ENCODE measurements around the gene MAP1S. TPM values are rescaled to one million over a fixed set of nuclear protein-coding genes. Genes with fewer than 3 reads are reported as not detected.
A peak's percentile ranks its signal among the peaks of the same experiment; 100 is the strongest.

MAP1S gene
- total RNA-seq, 2 experiments from 2014 or later = 67.3 to 69.1 TPM

GRCh38 chr19:17751912-17752273 lies 32.6 kb downstream of the MAP1S start:
- peak overlapping the region; percentile 92 for H3K27ac Mint-ChIP-seq
- no peaks in the 10 kb centered on the region for H3K9me3 Mint-ChIP-seq (ENCODE audit: low read depth)
- peaks cover 60% of the 10 kb centered on the region for H3K4me1 Mint-ChIP-seq
- DNase-seq = no peak
- CTCF ChIA-PET = interaction anchor here (1.4 to 2.7 kb wide), 7 partner anchors 11 to 181 kb away, joined by 3 to 15 read pairs (median 6); partner anchors contain the start of genes CCDC124 and RPL18A
- H3K36me3 Mint-ChIP-seq = peaks cover 21% of the 10 kb centered on the region
- H3K4me3 Mint-ChIP-seq = peak overlapping the region; percentile 81
- H3K27me3 Mint-ChIP-seq = no peaks in the 10 kb centered on the region
- ATAC-seq = no peak

GRCh38 chr19:17752865-17753639 lies 33.8 kb downstream of the MAP1S start:
- Mint-ChIP-seq H3K36me3 (peaks cover 27% of the 10 kb centered on the region), H3K4me3 (no peak overlapping the region), H3K27me3 (no peaks in the 10 kb centered on the region), H3K4me1 (peaks cover 56% of the 10 kb centered on the region), H3K9me3 (ENCODE audit: low read depth) (no peaks in the 10 kb centered on the region), H3K27ac (no peak overlapping the region)
- ATAC-seq (no peak), DNase-seq (no peak)
- CTCF ChIA-PET = interaction anchor here (1.4 to 3.3 kb wide), 5 partner anchors 14 to 106 kb away, joined by 3 to 15 read pairs (median 9); partner anchors contain the start of gene RPL18A

GRCh38 chr19:17753976-17754375 lies 34.7 kb downstream of the MAP1S start:
- Mint-ChIP-seq H3K9me3 (ENCODE audit: low read depth) (no peaks in the 10 kb centered on the region), H3K4me3 (no peak overlapping the region), H3K4me1 (peaks cover 56% of the 10 kb centered on the region), H3K36me3 (peaks cover 31% of the 10 kb centered on the region), H3K27me3 (no peaks in the 10 kb centered on the region), H3K27ac (no peak overlapping the region)
- DNase-seq (no peak), ATAC-seq (no peak)
- CTCF ChIA-PET = interaction anchor here (0.9 to 3.3 kb wide), 6 partner anchors 13 to 406 kb away, joined by 3 to 9 read pairs (median 4); partner anchors contain the start of gene RPL18A

- ATAC-seq (no peak), DNase-seq (no peak)
- CTCF ChIA-PET = interaction anchor here (0.9 to 3.3 kb wide), 8 partner anchors 12 to 407 kb away, joined by 3 to 9 read pairs (median 4); partner anchors contain the start of gene RPL18A
- no peaks in the 10 kb centered on the region for H3K9me3 Mint-ChIP-seq (ENCODE audit: low read depth)
- H3K27me3 Mint-ChIP-seq = no peaks in the 10 kb centered on the region
- peaks cover 47% of the 10 kb centered on the region for H3K4me1 Mint-ChIP-seq
- H3K36me3 Mint-ChIP-seq = peaks cover 38% of the 10 kb centered on the region
- peak overlapping the region; percentile 72 for H3K27ac Mint-ChIP-seq
- no peak overlapping the region for H3K4me3 Mint-ChIP-seq
Observed at GRCh38 chr19:17754634-17755442, 35.6 kb downstream of the MAP1S start.

GRCh38 chr19:17755443-17755890 lies 36.2 kb downstream of the MAP1S start:
- DNase-seq (no peak), ATAC-seq (no peak)
- Mint-ChIP-seq H3K27ac (peak overlapping the region; percentile 72), H3K36me3 (peaks cover 41% of the 10 kb centered on the region), H3K27me3 (no peaks in the 10 kb centered on the region), H3K4me1 (peaks cover 42% of the 10 kb centered on the region), H3K4me3 (no peak overlapping the region), H3K9me3 (ENCODE audit: low read depth) (no peaks in the 10 kb centered on the region)
- CTCF ChIA-PET = interaction anchor here (0.8 to 3.3 kb wide), 8 partner anchors 11 to 408 kb away, joined by 3 to 9 read pairs (median 4); partner anchors contain the start of genes CCDC124 and RPL18A

- CTCF ChIA-PET = interaction anchor here (0.7 to 3.3 kb wide), 6 partner anchors 11 to 185 kb away, joined by 3 to 9 read pairs (median 4); partner anchors contain the start of gene CCDC124
- ATAC-seq (no peak), DNase-seq (peak; percentile 70)
- peaks cover 40% of the 10 kb centered on the region for H3K4me1 Mint-ChIP-seq
- no peaks in the 10 kb centered on the region for H3K9me3 Mint-ChIP-seq (ENCODE audit: low read depth)
- no peak overlapping the region for H3K4me3 Mint-ChIP-seq
- H3K36me3 Mint-ChIP-seq = peaks cover 45% of the 10 kb centered on the region
- no peaks in the 10 kb centered on the region for H3K27me3 Mint-ChIP-seq
- H3K27ac Mint-ChIP-seq = peak overlapping the region; percentile 72
Observed at GRCh38 chr19:17755977-17756670, 36.8 kb downstream of the MAP1S start.

GRCh38 chr19:17757125-17757524 lies 37.8 kb downstream of the MAP1S start:
- H3K27ac Mint-ChIP-seq = no peak overlapping the region
- H3K4me3 Mint-ChIP-seq = no peak overlapping the region
- H3K9me3 Mint-ChIP-seq (ENCODE audit: low read depth) = no peaks in the 10 kb centered on the region
- H3K4me1 Mint-ChIP-seq = peaks cover 32% of the 10 kb centered on the region
- no peak for DNase-seq
- peaks cover 47% of the 10 kb centered on the region for H3K36me3 Mint-ChIP-seq
- H3K27me3 Mint-ChIP-seq = no peaks in the 10 kb centered on the region
- CTCF ChIA-PET = interaction anchor here (0.7 to 2.1 kb wide), 2 partner anchors 18 to 186 kb away, joined by 4 to 8 read pairs; no protein-coding TSS in a partner anchor
- no peak for ATAC-seq

- CTCF ChIA-PET = no interaction called here
- DNase-seq = no peak
- H3K27me3 Mint-ChIP-seq = no peaks in the 10 kb centered on the region
- H3K9me3 Mint-ChIP-seq (ENCODE audit: low read depth) = no peaks in the 10 kb centered on the region
- no peak overlapping the region for H3K27ac Mint-ChIP-seq
- ATAC-seq = no peak
- peaks cover 55% of the 10 kb centered on the region for H3K36me3 Mint-ChIP-seq
- no peak overlapping the region for H3K4me3 Mint-ChIP-seq
- H3K4me1 Mint-ChIP-seq = peaks cover 27% of the 10 kb centered on the region
Observed at GRCh38 chr19:17758515-17758914, 39.2 kb downstream of the MAP1S start.

- no peak overlapping the region for H3K4me3 Mint-ChIP-seq
- CTCF ChIA-PET = interaction anchor here (1.3 to 2.9 kb wide), 2 partner anchors 13 to 58 kb away, joined by 5 to 9 read pairs; no protein-coding TSS in a partner anchor
- peaks cover 11% of the 10 kb centered on the region for H3K4me1 Mint-ChIP-seq
- H3K27ac Mint-ChIP-seq = no peak overlapping the region
- DNase-seq (no peak), ATAC-seq (no peak)
- peaks cover 55% of the 10 kb centered on the region for H3K36me3 Mint-ChIP-seq
- no peaks in the 10 kb centered on the region for H3K9me3 Mint-ChIP-seq (ENCODE audit: low read depth)
- no peaks in the 10 kb centered on the region for H3K27me3 Mint-ChIP-seq
Observed at GRCh38 chr19:17761148-17761547, 41.9 kb downstream of the MAP1S start.

- no peak for DNase-seq
- H3K36me3 Mint-ChIP-seq = peaks cover 50% of the 10 kb centered on the region
- H3K9me3 Mint-ChIP-seq (ENCODE audit: low read depth) = no peaks in the 10 kb centered on the region
- no peak for ATAC-seq
- no peak overlapping the region for H3K4me3 Mint-ChIP-seq
- CTCF ChIA-PET = interaction anchor here (0.7 to 2.9 kb wide), 3 partner anchors 11 to 97 kb away, joined by 3 to 9 read pairs (median 5); partner anchors contain the start of genes FCHO1 and RPL18A
- H3K27ac Mint-ChIP-seq = no peak overlapping the region
- no peaks in the 10 kb centered on the region for H3K27me3 Mint-ChIP-seq
- peaks cover 8% of the 10 kb centered on the region for H3K4me1 Mint-ChIP-seq
Observed at GRCh38 chr19:17762505-17763229, 43.4 kb downstream of the MAP1S start.

- CTCF ChIA-PET = no interaction called here
Observed at GRCh38 chr19:17764348-17764747, 45.1 kb downstream of the MAP1S start.

GRCh38 chr19:17765069-17765618 lies 45.9 kb downstream of the MAP1S start:
- H3K36me3 Mint-ChIP-seq = peaks cover 42% of the 10 kb centered on the region
- CTCF ChIA-PET = no interaction called here
- ATAC-seq (no peak), DNase-seq (no peak)
- no peak overlapping the region for H3K27ac Mint-ChIP-seq
- H3K4me3 Mint-ChIP-seq = no peak overlapping the region
- H3K27me3 Mint-ChIP-seq = no peaks in the 10 kb centered on the region
- H3K4me1 Mint-ChIP-seq = peaks cover 4% of the 10 kb centered on the region
- no peaks in the 10 kb centered on the region for H3K9me3 Mint-ChIP-seq (ENCODE audit: low read depth)

More at GRCh38 chr19:17764348-17764747, 45.1 kb downstream of the MAP1S start:
- Mint-ChIP-seq H3K27ac (no peak overlapping the region), H3K27me3 (no peaks in the 10 kb centered on the region), H3K36me3 (peaks cover 44% of the 10 kb centered on the region), H3K9me3 (ENCODE audit: low read depth) (no peaks in the 10 kb centered on the region), H3K4me1 (peaks cover 4% of the 10 kb centered on the region), H3K4me3 (no peak overlapping the region)
- ATAC-seq (no peak), DNase-seq (no peak)
